Suprapubic skin (tissue), 3 donors: Measurements from ENCODE around the gene TPSD1.

Source experiments
- EP300 ChIP-seq: sonication (generic); formaldehyde crosslinking; IDR thresholded peaks from one replicate; pipeline ENCODE4 v1.6.1; 2017; ENCODE audit warnings: antibody characterized with exemption
- POLR2A ChIP-seq, 2 donors: fragments of 450-650 bp; IDR thresholded peaks; one replicate each; pipeline ENCODE4 v1.6.1; 2017; ENCODE audit warnings: antibody characterized with exemption in 2 of 2, mild to moderate bottlenecking in 2 of 2, moderate library complexity in 2 of 2
- TF ChIP-seq, protein P1 (sequence below), 2 donors: fragments of 200-600 bp in 1 of 2; fragments of 450-650 bp in 1 of 2; sonication (generic) in 1 of 2; IDR thresholded peaks; one replicate each; pipeline ENCODE4 v1.5.1; 2016 to 2019; ENCODE audit warnings: antibody characterized with exemption in 2 of 2, mild to moderate bottlenecking in 1 of 2, moderate library complexity in 1 of 2

DNA sequence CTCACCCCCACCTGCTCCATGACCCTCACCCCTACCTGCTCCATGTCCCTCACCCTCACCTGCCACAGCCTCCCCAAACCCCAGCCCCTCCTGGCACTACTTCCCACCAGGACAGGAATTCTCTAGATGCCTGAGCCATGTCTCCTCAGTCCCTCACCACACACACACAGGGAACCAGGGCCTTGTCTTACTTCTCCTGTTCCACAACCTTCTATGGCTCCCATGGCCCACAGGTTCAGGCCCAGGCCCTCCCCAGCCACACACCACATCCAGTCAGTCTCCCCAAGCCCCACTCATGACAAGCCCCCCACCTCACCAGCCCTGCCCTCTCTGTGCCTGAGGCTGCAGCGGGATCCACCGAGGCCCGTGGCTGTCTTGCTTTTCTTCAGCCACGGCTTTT, 50.5 kb downstream of the TPSD1 start:
- TF ChIP-seq, protein P1, sequence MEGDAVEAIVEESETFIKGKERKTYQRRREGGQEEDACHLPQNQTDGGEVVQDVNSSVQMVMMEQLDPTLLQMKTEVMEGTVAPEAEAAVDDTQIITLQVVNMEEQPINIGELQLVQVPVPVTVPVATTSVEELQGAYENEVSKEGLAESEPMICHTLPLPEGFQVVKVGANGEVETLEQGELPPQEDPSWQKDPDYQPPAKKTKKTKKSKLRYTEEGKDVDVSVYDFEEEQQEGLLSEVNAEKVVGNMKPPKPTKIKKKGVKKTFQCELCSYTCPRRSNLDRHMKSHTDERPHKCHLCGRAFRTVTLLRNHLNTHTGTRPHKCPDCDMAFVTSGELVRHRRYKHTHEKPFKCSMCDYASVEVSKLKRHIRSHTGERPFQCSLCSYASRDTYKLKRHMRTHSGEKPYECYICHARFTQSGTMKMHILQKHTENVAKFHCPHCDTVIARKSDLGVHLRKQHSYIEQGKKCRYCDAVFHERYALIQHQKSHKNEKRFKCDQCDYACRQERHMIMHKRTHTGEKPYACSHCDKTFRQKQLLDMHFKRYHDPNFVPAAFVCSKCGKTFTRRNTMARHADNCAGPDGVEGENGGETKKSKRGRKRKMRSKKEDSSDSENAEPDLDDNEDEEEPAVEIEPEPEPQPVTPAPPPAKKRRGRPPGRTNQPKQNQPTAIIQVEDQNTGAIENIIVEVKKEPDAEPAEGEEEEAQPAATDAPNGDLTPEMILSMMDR (IDR thresholded peaks at IDR 0.05): no peak
- TF ChIP-seq POLR2A (IDR thresholded peaks at IDR 0.05): no peak
- no peak for TF ChIP-seq EP300
